Measurements from ENCODE around the gene LRAT.

Gene LRAT

DNA sequence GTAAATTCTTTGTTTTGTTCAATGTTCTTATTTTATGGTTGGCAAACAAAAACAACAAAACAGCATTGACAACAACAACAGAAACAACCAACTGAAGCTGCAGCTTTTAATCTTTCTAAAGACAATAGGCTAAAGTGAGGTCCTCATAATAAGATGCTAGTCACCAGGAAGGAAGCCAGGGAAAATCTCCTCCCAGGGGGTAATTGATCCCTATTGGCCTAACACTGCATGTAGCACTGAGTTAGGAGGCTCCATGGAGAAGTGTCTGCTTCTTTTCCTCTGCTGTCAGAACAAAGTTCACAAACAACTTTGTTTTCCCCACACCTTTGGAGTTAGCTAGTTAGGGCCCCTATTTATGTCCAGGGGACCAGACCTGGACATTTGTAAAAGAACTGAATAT, 4.7 kb upstream of the LRAT start:
- no peak for DNase-seq (ENCODE audit: low read depth in 1 of 2, low spot score in 1 of 2)
- H3K27ac ChIP-seq (replicated peaks) = no peak overlapping the region
- H3K4me3 ChIP-seq (replicated peaks; ENCODE audit: insufficient read depth, low read length) = no peak overlapping the region
- no peak for TF ChIP-seq GABPA (IDR thresholded peaks at IDR 0.05; ENCODE audit: low read depth)
- TF ChIP-seq, protein P1, sequence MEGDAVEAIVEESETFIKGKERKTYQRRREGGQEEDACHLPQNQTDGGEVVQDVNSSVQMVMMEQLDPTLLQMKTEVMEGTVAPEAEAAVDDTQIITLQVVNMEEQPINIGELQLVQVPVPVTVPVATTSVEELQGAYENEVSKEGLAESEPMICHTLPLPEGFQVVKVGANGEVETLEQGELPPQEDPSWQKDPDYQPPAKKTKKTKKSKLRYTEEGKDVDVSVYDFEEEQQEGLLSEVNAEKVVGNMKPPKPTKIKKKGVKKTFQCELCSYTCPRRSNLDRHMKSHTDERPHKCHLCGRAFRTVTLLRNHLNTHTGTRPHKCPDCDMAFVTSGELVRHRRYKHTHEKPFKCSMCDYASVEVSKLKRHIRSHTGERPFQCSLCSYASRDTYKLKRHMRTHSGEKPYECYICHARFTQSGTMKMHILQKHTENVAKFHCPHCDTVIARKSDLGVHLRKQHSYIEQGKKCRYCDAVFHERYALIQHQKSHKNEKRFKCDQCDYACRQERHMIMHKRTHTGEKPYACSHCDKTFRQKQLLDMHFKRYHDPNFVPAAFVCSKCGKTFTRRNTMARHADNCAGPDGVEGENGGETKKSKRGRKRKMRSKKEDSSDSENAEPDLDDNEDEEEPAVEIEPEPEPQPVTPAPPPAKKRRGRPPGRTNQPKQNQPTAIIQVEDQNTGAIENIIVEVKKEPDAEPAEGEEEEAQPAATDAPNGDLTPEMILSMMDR (IDR thresholded peaks at IDR 0.05; ENCODE audit: insufficient read depth, low read length) = no peak
- no peak for TF ChIP-seq POLR2AphosphoS5 (IDR thresholded peaks at IDR 0.05; ENCODE audit: low read depth)
- TF ChIP-seq, protein P2, sequence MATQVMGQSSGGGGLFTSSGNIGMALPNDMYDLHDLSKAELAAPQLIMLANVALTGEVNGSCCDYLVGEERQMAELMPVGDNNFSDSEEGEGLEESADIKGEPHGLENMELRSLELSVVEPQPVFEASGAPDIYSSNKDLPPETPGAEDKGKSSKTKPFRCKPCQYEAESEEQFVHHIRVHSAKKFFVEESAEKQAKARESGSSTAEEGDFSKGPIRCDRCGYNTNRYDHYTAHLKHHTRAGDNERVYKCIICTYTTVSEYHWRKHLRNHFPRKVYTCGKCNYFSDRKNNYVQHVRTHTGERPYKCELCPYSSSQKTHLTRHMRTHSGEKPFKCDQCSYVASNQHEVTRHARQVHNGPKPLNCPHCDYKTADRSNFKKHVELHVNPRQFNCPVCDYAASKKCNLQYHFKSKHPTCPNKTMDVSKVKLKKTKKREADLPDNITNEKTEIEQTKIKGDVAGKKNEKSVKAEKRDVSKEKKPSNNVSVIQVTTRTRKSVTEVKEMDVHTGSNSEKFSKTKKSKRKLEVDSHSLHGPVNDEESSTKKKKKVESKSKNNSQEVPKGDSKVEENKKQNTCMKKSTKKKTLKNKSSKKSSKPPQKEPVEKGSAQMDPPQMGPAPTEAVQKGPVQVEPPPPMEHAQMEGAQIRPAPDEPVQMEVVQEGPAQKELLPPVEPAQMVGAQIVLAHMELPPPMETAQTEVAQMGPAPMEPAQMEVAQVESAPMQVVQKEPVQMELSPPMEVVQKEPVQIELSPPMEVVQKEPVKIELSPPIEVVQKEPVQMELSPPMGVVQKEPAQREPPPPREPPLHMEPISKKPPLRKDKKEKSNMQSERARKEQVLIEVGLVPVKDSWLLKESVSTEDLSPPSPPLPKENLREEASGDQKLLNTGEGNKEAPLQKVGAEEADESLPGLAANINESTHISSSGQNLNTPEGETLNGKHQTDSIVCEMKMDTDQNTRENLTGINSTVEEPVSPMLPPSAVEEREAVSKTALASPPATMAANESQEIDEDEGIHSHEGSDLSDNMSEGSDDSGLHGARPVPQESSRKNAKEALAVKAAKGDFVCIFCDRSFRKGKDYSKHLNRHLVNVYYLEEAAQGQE (IDR thresholded peaks at IDR 0.05; ENCODE audit: insufficient replicate concordance, low read depth) = no peak
- TF ChIP-seq SPI1 (IDR thresholded peaks at IDR 0.05; ENCODE audit: borderline replicate concordance, low read depth) = no peak
- H3K27me3 ChIP-seq (ENCODE audit: insufficient read depth, poor library complexity, severe bottlenecking) = peaks cover 25% of the 10 kb centered on the region

DNA sequence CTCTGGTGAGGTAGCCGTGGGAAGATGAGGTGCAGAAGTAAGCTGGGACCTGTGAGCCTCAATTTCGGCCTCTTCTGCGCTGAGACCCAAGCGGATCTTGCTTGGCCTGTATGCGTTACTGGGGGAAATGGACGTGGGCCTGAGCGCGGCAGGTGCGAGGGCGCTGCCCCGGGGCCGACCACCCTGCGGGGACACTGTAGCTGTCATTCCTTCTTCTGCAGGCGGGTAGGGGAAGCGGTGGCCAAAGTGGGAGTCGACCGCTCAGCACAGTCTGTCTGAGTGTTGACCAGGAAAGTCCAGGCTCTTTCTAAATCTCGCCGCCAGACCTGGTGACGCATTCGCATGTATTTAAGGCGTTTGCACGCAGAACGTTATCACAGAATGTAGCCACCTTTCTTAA, 3.3 kb upstream of the LRAT start:
- Histone ChIP-seq H3K27ac (replicated peaks) (no peak overlapping the region), H3K27me3 (ENCODE audit: insufficient read depth, poor library complexity, severe bottlenecking) (peaks cover 29% of the 10 kb centered on the region), H3K4me3 (replicated peaks; ENCODE audit: insufficient read depth, low read length) (no peak overlapping the region)
- TF ChIP-seq POLR2AphosphoS5 (IDR thresholded peaks at IDR 0.05; ENCODE audit: low read depth) = no peak
- TF ChIP-seq GABPA (IDR thresholded peaks at IDR 0.05; ENCODE audit: low read depth) = no peak
- TF ChIP-seq, protein P1 (IDR thresholded peaks at IDR 0.05; ENCODE audit: insufficient read depth, low read length) = no peak
- TF ChIP-seq SPI1 (IDR thresholded peaks at IDR 0.05; ENCODE audit: borderline replicate concordance, low read depth) = no peak
- TF ChIP-seq, protein P2 (IDR thresholded peaks at IDR 0.05; ENCODE audit: insufficient replicate concordance, low read depth) = no peak
- DNase-seq (ENCODE audit: low read depth in 1 of 2, low spot score in 1 of 2) = no peak

DNA sequence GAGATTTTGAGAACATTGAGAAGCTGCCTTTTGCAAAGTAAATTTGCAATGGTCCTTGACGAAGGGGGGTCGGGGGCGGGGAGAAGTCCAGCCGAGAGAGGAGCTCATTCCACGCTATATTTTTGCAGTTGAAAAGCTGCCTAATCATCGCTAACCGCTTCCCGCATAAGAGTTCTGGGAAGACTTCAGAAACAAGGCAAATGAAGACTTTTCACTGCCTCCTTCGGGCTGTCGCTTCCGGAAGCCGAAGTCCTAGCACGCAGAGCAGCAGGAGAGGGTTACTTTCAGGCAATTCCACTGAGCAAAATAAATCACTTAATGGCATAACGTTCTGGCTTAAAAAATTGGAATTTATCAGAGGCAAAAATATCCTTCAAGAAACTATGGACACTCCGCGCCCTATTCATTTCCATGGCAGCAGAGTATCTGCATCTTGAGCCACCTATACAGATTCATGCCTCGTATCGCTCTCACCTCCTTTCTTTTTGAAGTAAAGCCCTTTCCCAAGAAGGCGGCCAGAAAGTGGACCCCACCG, 2.6 kb upstream of the LRAT start:
- H3K27me3 ChIP-seq (ENCODE audit: insufficient read depth, poor library complexity, severe bottlenecking) = peaks cover 29% of the 10 kb centered on the region
- no peak overlapping the region for H3K4me3 ChIP-seq (replicated peaks; ENCODE audit: insufficient read depth, low read length)
- no peak for TF ChIP-seq GABPA (IDR thresholded peaks at IDR 0.05; ENCODE audit: low read depth)
- TF ChIP-seq POLR2AphosphoS5 (IDR thresholded peaks at IDR 0.05; ENCODE audit: low read depth) = no peak
- TF ChIP-seq, protein P2 (IDR thresholded peaks at IDR 0.05; ENCODE audit: insufficient replicate concordance, low read depth) = no peak
- TF ChIP-seq SPI1 (IDR thresholded peaks at IDR 0.05; ENCODE audit: borderline replicate concordance, low read depth) = no peak
- TF ChIP-seq, protein P1 (IDR thresholded peaks at IDR 0.05; ENCODE audit: insufficient read depth, low read length) = no peak
- H3K27ac ChIP-seq (replicated peaks) = no peak overlapping the region
- DNase-seq (ENCODE audit: low read depth in 1 of 2, low spot score in 1 of 2) = no peak
